ENCODE results near the gene TMEM234.

Gene TMEM234

DNA sequence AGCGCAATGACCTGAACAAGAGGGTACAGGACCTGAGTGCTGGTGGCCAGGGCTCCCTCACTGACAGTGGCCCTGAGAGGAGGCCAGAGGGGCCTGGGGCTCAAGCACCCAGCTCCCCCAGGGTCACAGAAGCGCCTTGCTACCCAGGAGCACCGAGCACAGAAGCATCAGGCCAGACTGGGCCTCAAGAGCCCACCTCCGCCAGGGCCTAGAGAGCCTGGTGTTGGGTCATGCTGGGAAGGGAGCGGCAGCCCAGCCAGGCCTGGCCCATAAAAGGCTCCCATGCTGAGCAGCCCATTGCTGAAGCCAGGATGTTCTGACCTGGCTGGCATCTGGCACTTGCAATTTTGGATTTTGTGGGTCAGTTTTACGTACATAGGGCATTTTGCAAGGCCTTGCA, 27.2 kb downstream of the TMEM234 start:
- Histone ChIP-seq H3K9me2 (replicated peaks; ENCODE audit: insufficient read depth, low read length) (no peaks in the 10 kb centered on the region), H3K4me3 (ENCODE audit: insufficient read depth, low read length, poor library complexity, severe bottlenecking) (no peak overlapping the region), H4K20me1 (ENCODE audit: low read depth, low read length) (no peaks in the 10 kb centered on the region), H3K27ac (ENCODE audit: low read depth, low read length) (no peak overlapping the region), H3F3A (ENCODE audit: insufficient read depth) (0 out of 2 replicates have a peak, but pooled peaks cover 9% of the 10 kb centered on the region), H3K36me3 (ENCODE audit: low read length) (peaks cover 19% of the 10 kb centered on the region), H3K79me2 (ENCODE audit: insufficient read depth, low read length) (peaks cover under 1% of the 10 kb centered on the region; the same call in 1 of the 2 replicates), H3K9ac (ENCODE audit: low read length) (no peak overlapping the region), H3K9me3 (ENCODE audit: insufficient read depth, low read length) (no peaks in the 10 kb centered on the region), H3K27me3 (ENCODE audit: low read length) (no peaks in the 10 kb centered on the region), H3K4me2 (ENCODE audit: low read depth, low read length, poor library complexity, severe bottlenecking) (no peak overlapping the region), H2AFZ (ENCODE audit: low read depth, low read length, severe bottlenecking) (no peak overlapping the region)
- TF ChIP-seq, protein P1, sequence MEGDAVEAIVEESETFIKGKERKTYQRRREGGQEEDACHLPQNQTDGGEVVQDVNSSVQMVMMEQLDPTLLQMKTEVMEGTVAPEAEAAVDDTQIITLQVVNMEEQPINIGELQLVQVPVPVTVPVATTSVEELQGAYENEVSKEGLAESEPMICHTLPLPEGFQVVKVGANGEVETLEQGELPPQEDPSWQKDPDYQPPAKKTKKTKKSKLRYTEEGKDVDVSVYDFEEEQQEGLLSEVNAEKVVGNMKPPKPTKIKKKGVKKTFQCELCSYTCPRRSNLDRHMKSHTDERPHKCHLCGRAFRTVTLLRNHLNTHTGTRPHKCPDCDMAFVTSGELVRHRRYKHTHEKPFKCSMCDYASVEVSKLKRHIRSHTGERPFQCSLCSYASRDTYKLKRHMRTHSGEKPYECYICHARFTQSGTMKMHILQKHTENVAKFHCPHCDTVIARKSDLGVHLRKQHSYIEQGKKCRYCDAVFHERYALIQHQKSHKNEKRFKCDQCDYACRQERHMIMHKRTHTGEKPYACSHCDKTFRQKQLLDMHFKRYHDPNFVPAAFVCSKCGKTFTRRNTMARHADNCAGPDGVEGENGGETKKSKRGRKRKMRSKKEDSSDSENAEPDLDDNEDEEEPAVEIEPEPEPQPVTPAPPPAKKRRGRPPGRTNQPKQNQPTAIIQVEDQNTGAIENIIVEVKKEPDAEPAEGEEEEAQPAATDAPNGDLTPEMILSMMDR (IDR thresholded peaks at IDR 0.05; ENCODE audit: insufficient read depth, low read length, poor library complexity, severe bottlenecking), result no peak
- TF ChIP-seq EZH2phosphoT487 (conservative IDR thresholded peaks at IDR 0.05; ENCODE audit: low read length), result no peak

DNA sequence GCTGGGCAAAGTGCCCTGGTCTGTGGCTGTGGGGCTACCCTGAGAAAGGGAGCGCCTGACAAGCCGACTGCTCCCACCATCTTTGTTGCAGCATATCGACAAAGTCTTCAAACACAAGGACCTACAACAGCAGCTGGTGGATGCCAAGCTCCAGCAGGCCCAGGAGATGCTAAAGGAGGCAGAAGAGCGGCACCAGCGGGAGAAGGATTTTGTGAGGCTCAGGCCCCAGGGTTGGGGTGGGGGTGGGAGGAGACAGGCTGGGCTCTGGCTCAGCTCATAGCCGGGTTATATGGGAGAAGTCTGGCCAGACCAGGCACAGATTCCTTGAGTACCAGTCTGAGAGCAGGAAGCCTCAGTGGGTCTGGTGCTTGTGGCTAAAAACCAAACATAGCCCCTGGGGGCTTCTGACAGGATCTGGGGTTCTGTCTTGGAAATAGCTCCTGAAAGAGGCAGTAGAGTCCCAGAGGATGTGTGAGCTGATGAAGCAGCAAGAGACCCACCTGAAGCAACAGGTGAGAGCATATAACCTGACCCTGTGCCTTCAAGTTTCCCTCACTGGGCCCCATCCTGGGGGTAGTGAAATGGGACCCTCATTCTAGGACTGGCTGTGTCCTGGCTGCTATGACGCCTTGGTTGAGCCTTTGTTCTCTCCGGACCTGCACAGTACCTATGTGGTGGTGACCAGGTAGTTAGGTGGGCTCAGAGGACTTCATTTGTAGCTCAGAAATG, 29.8 kb downstream of the TMEM234 start:
- Histone ChIP-seq H3K79me2 (ENCODE audit: insufficient read depth, low read length) (peaks cover 12% of the 10 kb centered on the region; the same call in 1 of the 2 replicates), H2AFZ (ENCODE audit: low read depth, low read length, severe bottlenecking) (no peak overlapping the region), H4K20me1 (ENCODE audit: low read depth, low read length) (no peaks in the 10 kb centered on the region; the same call in 1 of the 2 replicates), H3K27ac (ENCODE audit: low read depth, low read length) (no peak overlapping the region), H3F3A (ENCODE audit: insufficient read depth) (0 out of 2 replicates have a peak, but pooled peaks cover 9% of the 10 kb centered on the region), H3K9ac (ENCODE audit: low read length) (no peak overlapping the region), H3K4me2 (ENCODE audit: low read depth, low read length, poor library complexity, severe bottlenecking) (no peak overlapping the region), H3K36me3 (ENCODE audit: low read length) (peaks cover 27% of the 10 kb centered on the region), H3K9me3 (ENCODE audit: insufficient read depth, low read length) (no peaks in the 10 kb centered on the region), H3K4me3 (ENCODE audit: insufficient read depth, low read length, poor library complexity, severe bottlenecking) (no peak overlapping the region), H3K9me2 (replicated peaks; ENCODE audit: insufficient read depth, low read length) (no peaks in the 10 kb centered on the region), H3K27me3 (ENCODE audit: low read length) (no peaks in the 10 kb centered on the region)
- TF ChIP-seq, protein P1 (IDR thresholded peaks at IDR 0.05; ENCODE audit: insufficient read depth, low read length, poor library complexity, severe bottlenecking), result no peak
- no peak for TF ChIP-seq EZH2phosphoT487 (conservative IDR thresholded peaks at IDR 0.05; ENCODE audit: low read length)

DNA sequence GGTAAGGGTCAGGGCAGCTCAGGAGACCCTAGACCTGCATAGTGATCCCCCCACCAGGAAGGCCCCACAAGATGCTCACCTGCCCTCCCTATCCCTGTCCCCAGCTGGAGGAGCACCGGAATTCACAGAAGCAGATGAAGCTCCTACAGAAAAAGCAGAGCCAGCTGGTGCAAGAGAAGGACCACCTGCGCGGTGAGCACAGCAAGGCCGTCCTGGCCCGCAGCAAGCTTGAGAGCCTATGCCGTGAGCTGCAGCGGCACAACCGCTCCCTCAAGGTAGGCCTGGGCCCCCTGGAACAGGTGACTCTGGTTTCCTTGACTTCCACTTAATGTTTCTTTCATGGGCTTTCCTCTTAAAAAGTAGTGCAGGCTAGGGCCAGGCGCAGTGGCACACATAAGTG, 34.3 kb downstream of the TMEM234 start:
- Histone ChIP-seq H3K4me3 (ENCODE audit: insufficient read depth, low read length, poor library complexity, severe bottlenecking) (no peak overlapping the region), H3K9ac (ENCODE audit: low read length) (no peak overlapping the region), H3F3A (ENCODE audit: insufficient read depth) (no peaks in the 10 kb centered on the region), H3K27ac (ENCODE audit: low read depth, low read length) (no peak overlapping the region), H3K36me3 (ENCODE audit: low read length) (peaks cover 31% of the 10 kb centered on the region), H3K9me2 (replicated peaks; ENCODE audit: insufficient read depth, low read length) (no peaks in the 10 kb centered on the region), H3K4me2 (ENCODE audit: low read depth, low read length, poor library complexity, severe bottlenecking) (no peak overlapping the region), H2AFZ (ENCODE audit: low read depth, low read length, severe bottlenecking) (no peak overlapping the region), H3K79me2 (ENCODE audit: insufficient read depth, low read length) (peaks cover 47% of the 10 kb centered on the region), H4K20me1 (ENCODE audit: low read depth, low read length) (peaks cover 4% of the 10 kb centered on the region; the same call in 1 of the 2 replicates), H3K9me3 (ENCODE audit: insufficient read depth, low read length) (no peaks in the 10 kb centered on the region), H3K27me3 (ENCODE audit: low read length) (no peaks in the 10 kb centered on the region)
- TF ChIP-seq, protein P1 (IDR thresholded peaks at IDR 0.05; ENCODE audit: insufficient read depth, low read length, poor library complexity, severe bottlenecking), result no peak
- TF ChIP-seq EZH2phosphoT487 (conservative IDR thresholded peaks at IDR 0.05; ENCODE audit: low read length), result no peak

Measured in SU-DHL-6 (cell line).